ACC112 (cell line): ENCODE results near the gene SMIM14.
"Not testable (repeated sequence)": the region's sequence is repeated elsewhere in the genome, so short reads cannot be mapped to it uniquely, and the experiment has no call there.

Source experiments
- H2AFZ ChIP-seq: fragments of 200-600 bp; sonication (generic); one replicate; pipeline ENCODE4 v1.6.0; 2017; ENCODE audit warnings: antibody characterized with exemption, low read length; ENCODE audit not compliant: unreplicated experiment
- H3K27ac ChIP-seq: fragments of 200-600 bp; sonication (generic); 2 replicates; pipeline ENCODE4 v1.5.1; 2014; ENCODE audit warnings: low read depth, mild to moderate bottlenecking, antibody characterized with exemption, low read length, moderate library complexity
- H3K27me3 ChIP-seq: fragments of 200-600 bp; sonication (generic); 2 replicates; pipeline ENCODE4 v1.6.1; 2014; ENCODE audit warnings: mild to moderate bottlenecking, antibody characterized with exemption, low read length, moderate library complexity, mixed read lengths; ENCODE audit not compliant: insufficient read depth
- H3K36me3 ChIP-seq: fragments of 200-600 bp; sonication (generic); 2 replicates; pipeline ENCODE4 v1.6.1; 2016; ENCODE audit warnings: mild to moderate bottlenecking, antibody characterized with exemption, low read length, moderate library complexity, mixed read lengths; ENCODE audit not compliant: insufficient read depth
- H3K4me1 ChIP-seq: fragments of 200-600 bp; sonication (generic); one replicate; pipeline ENCODE4 v1.6.1; 2016; ENCODE audit warnings: low read length, mixed read lengths; ENCODE audit not compliant: insufficient read depth, unreplicated experiment, control insufficient read depth
- H3K4me3 ChIP-seq: fragments of 200-600 bp; sonication (generic); 2 replicates; pipeline ENCODE4 v1.5.1; 2014; ENCODE audit warnings: mild to moderate bottlenecking, low read depth, low read length
- H3K79me2 ChIP-seq: fragments of 200-600 bp; sonication (generic); one replicate; pipeline ENCODE4 v1.6.0; 2016; ENCODE audit warnings: low read length; ENCODE audit not compliant: control insufficient read depth, unreplicated experiment, insufficient read depth

SMIM14 gene

DNA sequence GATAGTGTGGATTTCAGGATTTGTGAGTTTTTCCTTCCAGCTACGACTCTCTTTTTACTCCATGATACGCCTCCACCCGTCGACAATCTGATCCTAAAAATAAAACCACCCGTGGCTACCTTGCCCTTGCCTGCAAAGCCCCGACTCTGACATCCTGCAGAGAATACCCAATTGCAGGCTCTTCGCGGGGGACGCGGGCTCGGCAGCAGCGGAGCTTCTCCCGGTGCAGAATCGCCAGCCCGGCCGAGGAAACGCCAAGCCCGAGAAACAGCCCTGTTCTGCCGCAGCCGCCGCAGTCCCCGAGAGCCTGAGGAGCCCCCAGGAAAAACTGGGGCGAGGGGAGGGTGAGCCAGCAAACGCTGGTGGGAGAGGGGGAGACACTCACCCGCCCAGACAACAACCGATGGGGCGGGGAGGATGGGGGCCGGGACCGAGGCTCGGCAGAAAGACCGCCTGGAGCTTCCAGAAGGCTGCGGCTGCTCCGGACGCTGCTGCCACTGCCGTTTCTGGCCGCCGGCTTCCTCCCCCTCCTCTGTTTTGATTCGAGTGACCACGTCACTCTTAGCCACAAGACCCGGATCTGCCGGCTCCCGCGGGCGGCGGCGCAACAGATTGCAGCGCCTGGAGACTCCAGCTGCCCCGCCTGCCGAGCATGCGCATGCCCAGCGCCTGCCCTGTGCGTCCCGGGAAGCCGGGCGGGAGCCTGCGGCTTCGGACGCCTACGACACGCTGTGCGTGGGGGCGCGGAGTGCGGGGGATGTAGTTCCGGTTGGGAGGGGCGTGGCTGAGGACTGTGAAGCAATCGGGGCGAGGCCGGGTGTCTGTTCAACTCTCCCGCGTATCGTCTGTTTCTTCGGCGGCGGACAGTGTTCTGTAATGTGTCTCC, at the start of gene SMIM14:
Gene SMIM14 (minus strand): TSS at position 512 of the 886 bp plus-strand sequence. CDS start 33,720 bp downstream, outside the sequence.
- Histone ChIP-seq H3K4me3 (peak within 1 kb of the TSS; percentile 92), H2AFZ (peak within 1 kb of the TSS; percentile 92), H3K4me1 (peaks cover 29% of the 10 kb centered on the region), H3K36me3 (no peaks in the 10 kb centered on the region), H3K27ac (peak within 1 kb of the TSS; percentile 100), H3K79me2 (peaks cover 46% of the 10 kb centered on the region), H3K27me3 (no peaks in the 10 kb centered on the region)

DNA sequence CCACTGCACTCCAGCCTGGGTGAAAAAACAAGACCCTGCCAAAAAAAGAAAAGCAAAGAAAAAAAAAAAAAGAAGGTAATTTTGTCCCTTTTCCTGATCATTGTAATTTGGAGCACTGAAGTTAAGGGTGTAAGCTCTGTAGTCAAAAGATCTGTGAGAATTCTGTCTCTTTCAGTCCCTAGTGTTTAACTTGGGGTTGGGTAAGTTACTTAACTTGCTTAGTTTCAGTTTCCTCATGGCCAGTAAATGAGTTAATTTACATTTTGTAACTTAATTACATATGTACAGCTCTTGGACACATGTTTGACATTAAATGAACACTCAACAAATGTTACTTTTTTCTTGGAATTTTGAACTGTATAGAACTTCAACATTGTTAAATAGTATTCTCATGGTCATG, 48.3 kb upstream of the SMIM14 start:
- no peaks in the 10 kb centered on the region for H3K36me3 ChIP-seq
- no peaks in the 10 kb centered on the region for H3K27me3 ChIP-seq
- H3K4me1 ChIP-seq = no peaks in the 10 kb centered on the region
- H3K4me3 ChIP-seq = peak overlapping the region; percentile 45; the same call in 1 of the 2 replicates
- H2AFZ ChIP-seq = peak overlapping the region; percentile 69
- H3K27ac ChIP-seq = no peak overlapping the region
- no peaks in the 10 kb centered on the region for H3K79me2 ChIP-seq

DNA sequence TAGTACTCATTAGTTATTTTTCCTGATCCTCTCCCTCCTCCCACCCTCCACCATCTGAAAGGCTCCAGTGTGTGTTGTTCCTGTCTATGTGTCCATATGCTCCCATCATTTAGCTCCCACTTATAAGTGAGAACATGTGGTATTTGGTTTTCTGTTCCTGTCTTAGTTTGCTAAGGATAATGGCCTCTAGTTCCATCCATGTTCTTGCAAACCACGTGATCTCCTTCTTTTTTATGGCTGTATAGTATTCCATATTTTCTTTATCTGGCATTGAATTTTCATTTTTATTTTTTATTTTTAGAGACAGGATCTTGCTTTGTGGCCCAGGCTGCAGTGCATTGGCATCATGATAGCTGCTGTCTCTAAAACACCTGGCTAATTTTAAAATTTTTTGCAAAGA, 47.3 kb upstream of the SMIM14 start:
- no peak overlapping the region for H3K27ac ChIP-seq
- no peak overlapping the region for H3K4me3 ChIP-seq
- H3K27me3 ChIP-seq = no peaks in the 10 kb centered on the region
- no peaks in the 10 kb centered on the region for H3K79me2 ChIP-seq
- no peaks in the 10 kb centered on the region for H3K4me1 ChIP-seq
- no peaks in the 10 kb centered on the region for H3K36me3 ChIP-seq
- no peak overlapping the region for H2AFZ ChIP-seq

DNA sequence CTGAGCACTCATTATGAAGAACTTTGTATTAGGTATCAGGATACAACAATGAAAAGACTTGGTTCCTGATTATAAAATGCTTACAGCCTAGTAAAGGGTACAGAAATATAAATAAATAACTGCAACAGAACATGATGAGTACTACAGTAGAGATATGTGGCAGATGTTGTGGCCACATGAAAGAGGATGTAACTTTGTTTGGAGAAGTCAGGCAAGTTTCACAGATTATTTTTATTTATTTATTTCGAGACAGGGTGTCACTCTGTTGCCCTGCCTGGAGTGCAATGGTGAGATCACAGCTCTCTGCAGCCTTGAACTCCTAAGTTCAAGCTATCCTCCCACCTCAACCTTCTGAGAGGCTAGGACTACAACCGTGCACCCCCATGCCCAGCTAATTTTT, 43.5 kb upstream of the SMIM14 start:
- no peaks in the 10 kb centered on the region for H3K79me2 ChIP-seq
- no peak overlapping the region for H3K27ac ChIP-seq
- no peak overlapping the region for H3K4me3 ChIP-seq
- H3K36me3 ChIP-seq = no peaks in the 10 kb centered on the region
- no peak overlapping the region for H2AFZ ChIP-seq
- no peaks in the 10 kb centered on the region for H3K27me3 ChIP-seq
- no peaks in the 10 kb centered on the region for H3K4me1 ChIP-seq

DNA sequence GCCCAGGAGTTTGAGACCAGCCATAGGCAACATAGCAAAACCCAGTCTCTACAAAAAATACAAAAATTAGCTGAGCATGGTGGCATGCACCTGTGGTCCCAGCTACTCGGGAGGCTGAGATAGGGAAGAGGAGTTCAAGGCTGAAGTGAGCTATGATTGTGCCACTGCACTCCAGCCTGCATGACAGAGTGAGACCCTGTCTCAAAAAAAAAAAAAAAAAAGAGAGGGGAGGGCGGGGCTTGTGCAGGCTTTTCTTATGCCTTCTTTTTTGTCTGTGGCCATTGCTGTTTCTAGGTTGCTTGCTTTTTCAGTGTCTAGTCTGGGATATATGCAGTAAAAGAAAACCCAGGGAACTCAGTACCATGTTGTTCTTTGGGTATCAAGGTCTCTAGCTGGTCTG, 42.3 kb upstream of the SMIM14 start:
- not testable (repeated sequence) for H3K4me3 ChIP-seq, H3K4me1 ChIP-seq, H3K27ac ChIP-seq, H3K36me3 ChIP-seq, H2AFZ ChIP-seq, H3K79me2 ChIP-seq, H3K27me3 ChIP-seq

DNA sequence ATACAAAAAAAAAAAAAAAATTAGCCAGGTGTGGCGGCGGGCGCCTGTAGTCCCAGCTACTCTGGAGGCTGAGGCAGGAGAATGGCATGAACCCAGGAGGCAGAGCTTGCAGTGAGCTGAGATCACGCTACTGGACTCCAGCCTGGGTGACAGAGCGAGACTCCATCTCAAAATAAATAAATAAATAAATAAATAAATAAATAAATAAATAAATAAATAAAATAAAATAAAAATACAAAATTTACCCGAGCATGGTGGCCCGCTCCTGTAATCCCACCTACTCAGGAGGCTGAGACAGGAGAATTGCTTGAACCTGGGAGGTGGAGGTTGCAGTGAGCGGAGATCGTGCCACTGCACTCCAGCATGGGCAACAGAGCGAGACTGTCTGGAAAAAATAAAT, 37.0 kb upstream of the SMIM14 start:
- H3K36me3 ChIP-seq, H3K27me3 ChIP-seq: not testable (repeated sequence)

DNA sequence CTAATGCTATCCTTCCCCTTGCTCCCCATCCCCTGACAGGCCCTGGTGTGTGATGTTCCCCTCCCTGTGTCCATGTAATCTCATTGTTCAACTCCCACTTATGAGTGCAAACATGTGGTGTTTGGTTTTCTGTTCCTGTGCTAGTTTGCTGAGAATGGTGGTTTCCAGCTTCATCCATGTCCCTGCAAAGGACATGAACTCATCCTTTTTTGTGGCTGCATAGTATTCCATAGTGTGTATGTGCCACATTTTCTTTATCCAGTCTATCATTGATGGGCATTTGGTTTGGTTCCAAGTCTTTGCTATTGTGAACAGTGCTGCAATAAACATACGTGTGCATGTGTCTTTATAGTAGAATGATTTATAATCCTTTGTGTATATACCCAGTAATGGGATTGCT, 31.6 kb upstream of the SMIM14 start:
- H3K4me3 ChIP-seq, H3K27ac ChIP-seq, H3K27me3 ChIP-seq, H3K36me3 ChIP-seq, H2AFZ ChIP-seq, H3K79me2 ChIP-seq, H3K4me1 ChIP-seq: not testable (repeated sequence)

More for the DNA sequence above, 37.0 kb upstream of the SMIM14 start:
- H3K27ac ChIP-seq, H3K4me3 ChIP-seq, H2AFZ ChIP-seq, H3K79me2 ChIP-seq, H3K4me1 ChIP-seq: not testable (repeated sequence)

DNA sequence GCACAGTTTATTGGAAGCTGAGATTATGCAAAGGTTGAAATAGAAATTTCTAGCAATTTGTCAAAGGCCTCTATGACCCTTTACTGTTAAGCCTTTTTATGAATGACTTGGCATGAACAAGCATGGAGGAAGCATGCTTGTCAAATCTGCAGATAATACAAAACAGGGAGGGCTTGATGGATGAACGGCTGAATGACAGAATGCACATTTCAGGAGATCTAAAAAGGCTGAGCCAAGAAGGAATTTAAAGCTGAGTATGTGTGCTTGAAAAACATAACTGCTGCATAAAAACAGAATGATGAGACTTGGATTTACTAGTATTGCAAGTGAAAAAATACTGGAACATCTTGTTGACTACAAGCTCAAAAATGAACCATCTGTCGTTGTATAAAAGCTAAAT, 30.2 kb upstream of the SMIM14 start:
- Histone ChIP-seq H2AFZ (no peak overlapping the region), H3K36me3 (no peaks in the 10 kb centered on the region), H3K4me3 (no peak overlapping the region), H3K27ac (no peak overlapping the region), H3K27me3 (no peaks in the 10 kb centered on the region), H3K79me2 (no peaks in the 10 kb centered on the region), H3K4me1 (peaks cover 18% of the 10 kb centered on the region)

DNA sequence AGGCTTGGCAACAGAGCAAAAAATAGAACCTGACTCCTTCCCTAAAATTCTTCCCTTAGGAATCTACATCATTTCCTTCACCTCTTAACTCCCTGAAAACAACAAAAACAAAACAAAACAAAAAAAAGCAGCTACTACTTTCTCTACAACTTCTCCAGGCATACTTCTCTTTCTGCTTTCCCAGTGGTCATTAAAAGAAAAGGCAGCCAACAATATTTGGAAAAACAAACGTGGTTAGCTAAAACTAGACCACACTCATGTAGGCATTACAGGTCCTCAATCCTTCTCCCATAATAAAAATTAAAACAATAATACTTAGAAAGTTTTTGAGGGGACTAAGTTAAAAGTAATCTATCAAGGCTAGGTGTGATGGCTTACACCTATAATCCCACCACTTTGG, 29.0 kb upstream of the SMIM14 start:
- no peaks in the 10 kb centered on the region for H3K36me3 ChIP-seq
- no peaks in the 10 kb centered on the region for H3K79me2 ChIP-seq
- H3K4me1 ChIP-seq = peaks cover 18% of the 10 kb centered on the region
- H3K4me3 ChIP-seq = no peak overlapping the region
- no peaks in the 10 kb centered on the region for H3K27me3 ChIP-seq
- no peak overlapping the region for H3K27ac ChIP-seq
- no peak overlapping the region for H2AFZ ChIP-seq

DNA sequence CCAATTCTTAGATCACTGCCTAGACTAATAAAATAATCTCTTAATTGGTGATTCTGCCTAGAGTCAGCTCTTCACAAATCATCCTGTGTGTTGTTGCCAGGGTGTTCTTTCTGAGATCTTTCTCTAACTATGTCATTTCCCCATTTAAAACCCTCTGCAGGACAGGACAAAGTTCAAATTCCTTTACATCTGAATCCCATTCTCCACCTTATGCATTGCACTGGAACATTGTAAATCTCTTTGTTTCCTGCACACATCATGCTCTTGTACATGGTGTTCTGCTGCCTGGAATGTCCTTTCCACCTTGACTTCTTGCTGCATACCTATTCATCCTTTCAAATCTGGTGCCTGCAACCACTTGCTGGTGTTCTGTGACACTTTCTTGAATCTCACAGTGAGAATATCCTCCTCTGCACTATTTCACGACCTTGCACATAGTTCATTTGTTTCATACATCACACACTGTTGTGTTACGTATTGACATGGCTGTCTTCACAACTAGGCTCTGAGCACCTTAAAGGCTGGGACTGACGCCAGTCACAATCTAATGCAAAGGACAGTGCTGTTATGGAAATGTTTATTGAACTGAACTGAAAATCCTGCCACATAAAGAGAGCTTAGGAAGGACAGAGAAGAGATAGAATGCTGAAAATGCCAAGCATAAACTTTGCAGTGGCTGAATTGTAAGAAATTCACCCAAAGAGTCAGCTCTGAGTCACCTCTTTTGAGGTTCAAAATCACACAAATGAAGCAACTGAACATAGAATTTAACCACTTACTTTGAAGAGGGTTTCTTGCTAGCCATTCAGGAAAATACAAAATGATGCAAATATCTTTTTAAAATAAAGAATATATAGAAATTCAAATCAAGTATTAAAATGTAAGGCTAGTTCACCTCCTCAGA, 26.4 kb upstream of the SMIM14 start:
- H3K27me3 ChIP-seq = no peaks in the 10 kb centered on the region
- H3K4me1 ChIP-seq = peaks cover 18% of the 10 kb centered on the region
- peak overlapping the region; percentile 61 for H3K27ac ChIP-seq
- H3K36me3 ChIP-seq = no peaks in the 10 kb centered on the region
- H3K79me2 ChIP-seq = no peaks in the 10 kb centered on the region
- peak overlapping the region; percentile 32 for H3K4me3 ChIP-seq
- H2AFZ ChIP-seq = peak overlapping the region; percentile 55
